Measurements from ENCODE around the gene REC8.
A peak's percentile ranks its signal among the peaks of the same experiment; 100 is the strongest.

REC8 gene

DNA sequence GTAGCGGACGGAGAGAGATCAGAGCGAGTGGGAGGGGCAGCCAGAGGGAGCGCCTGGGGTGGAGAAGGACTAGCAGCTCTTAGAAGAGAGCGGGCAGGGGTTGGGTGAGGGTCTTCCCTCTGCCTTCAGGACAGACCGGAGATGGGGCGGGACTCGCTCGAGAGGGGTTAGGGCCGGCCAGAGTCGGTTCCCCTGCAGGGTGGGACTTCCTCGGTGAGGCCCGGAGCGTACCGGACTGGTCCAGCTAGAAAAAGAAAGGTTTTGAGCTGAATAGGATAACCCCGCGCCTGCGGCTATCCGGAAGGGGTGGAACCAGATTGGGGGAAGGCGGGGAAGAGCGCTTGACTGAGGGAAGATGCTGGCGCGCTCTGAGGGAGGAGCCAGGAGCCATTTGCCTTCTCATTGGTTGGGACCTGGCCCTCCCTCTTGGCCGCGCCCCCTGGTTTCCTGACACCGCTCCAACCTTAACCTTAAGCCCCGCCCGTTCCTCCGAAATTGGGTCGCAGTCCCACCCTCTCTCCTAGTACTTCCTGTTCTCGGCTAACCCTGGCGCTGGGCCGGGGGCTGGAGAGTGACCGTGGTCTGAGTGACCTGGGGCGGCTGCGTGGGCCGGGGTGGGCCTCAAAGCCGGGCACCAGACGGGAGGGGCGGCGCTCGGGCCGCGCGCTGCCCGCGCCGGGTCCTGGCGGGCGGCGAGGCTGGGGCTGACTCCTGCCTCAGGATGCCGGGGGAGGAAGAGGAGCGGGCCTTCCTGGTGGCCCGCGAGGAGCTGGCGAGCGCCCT lies 24.7 kb upstream of the REC8 start, which contains the start of gene RNF31:
Gene RNF31, plus strand, starts transcription at position 521 of the 783 bp plus-strand sequence. Its CDS starts 201 bp downstream, at position 722.
- no peak for TF ChIP-seq CTCF (IDR thresholded peaks at IDR 0.05; ENCODE audit: insufficient read depth, low read length)
- peak; percentile 47; the same call in 1 of the 2 replicates for TF ChIP-seq GABPA (IDR thresholded peaks at IDR 0.05; ENCODE audit: low read depth)
- no peak; the same call in none of the 2 replicates for TF ChIP-seq POLR2AphosphoS5 (IDR thresholded peaks at IDR 0.05; ENCODE audit: low read depth)
- no peak for TF ChIP-seq SPI1 (IDR thresholded peaks at IDR 0.05; ENCODE audit: borderline replicate concordance, low read depth)
- TF ChIP-seq, protein P1, sequence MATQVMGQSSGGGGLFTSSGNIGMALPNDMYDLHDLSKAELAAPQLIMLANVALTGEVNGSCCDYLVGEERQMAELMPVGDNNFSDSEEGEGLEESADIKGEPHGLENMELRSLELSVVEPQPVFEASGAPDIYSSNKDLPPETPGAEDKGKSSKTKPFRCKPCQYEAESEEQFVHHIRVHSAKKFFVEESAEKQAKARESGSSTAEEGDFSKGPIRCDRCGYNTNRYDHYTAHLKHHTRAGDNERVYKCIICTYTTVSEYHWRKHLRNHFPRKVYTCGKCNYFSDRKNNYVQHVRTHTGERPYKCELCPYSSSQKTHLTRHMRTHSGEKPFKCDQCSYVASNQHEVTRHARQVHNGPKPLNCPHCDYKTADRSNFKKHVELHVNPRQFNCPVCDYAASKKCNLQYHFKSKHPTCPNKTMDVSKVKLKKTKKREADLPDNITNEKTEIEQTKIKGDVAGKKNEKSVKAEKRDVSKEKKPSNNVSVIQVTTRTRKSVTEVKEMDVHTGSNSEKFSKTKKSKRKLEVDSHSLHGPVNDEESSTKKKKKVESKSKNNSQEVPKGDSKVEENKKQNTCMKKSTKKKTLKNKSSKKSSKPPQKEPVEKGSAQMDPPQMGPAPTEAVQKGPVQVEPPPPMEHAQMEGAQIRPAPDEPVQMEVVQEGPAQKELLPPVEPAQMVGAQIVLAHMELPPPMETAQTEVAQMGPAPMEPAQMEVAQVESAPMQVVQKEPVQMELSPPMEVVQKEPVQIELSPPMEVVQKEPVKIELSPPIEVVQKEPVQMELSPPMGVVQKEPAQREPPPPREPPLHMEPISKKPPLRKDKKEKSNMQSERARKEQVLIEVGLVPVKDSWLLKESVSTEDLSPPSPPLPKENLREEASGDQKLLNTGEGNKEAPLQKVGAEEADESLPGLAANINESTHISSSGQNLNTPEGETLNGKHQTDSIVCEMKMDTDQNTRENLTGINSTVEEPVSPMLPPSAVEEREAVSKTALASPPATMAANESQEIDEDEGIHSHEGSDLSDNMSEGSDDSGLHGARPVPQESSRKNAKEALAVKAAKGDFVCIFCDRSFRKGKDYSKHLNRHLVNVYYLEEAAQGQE (IDR thresholded peaks at IDR 0.05; ENCODE audit: insufficient replicate concordance, low read depth): peak; percentile 10
- Histone ChIP-seq H3K27me3 (ENCODE audit: insufficient read depth, poor library complexity, severe bottlenecking) (no peaks in the 10 kb centered on the region), H3K4me3 (replicated peaks; ENCODE audit: insufficient read depth, low read length) (peak within 1 kb of the TSS; percentile 96), H3K27ac (replicated peaks) (peak within 1 kb of the TSS; percentile 72)
- DNase-seq (ENCODE audit: low read depth in 1 of 2, low spot score in 1 of 2): peak; percentile 97 to 99

- TF ChIP-seq POLR2AphosphoS5 (IDR thresholded peaks at IDR 0.05; ENCODE audit: low read depth) (no peak), GABPA (IDR thresholded peaks at IDR 0.05; ENCODE audit: low read depth) (no peak), SPI1 (IDR thresholded peaks at IDR 0.05; ENCODE audit: borderline replicate concordance, low read depth) (no peak), CTCF (IDR thresholded peaks at IDR 0.05; ENCODE audit: insufficient read depth, low read length) (no peak)
- TF ChIP-seq, protein P1 (IDR thresholded peaks at IDR 0.05; ENCODE audit: insufficient replicate concordance, low read depth): no peak
- H3K4me3 ChIP-seq (replicated peaks; ENCODE audit: insufficient read depth, low read length): peak overlapping the region; percentile 96
- no peaks in the 10 kb centered on the region for H3K27me3 ChIP-seq (ENCODE audit: insufficient read depth, poor library complexity, severe bottlenecking)
- DNase-seq (ENCODE audit: low read depth in 1 of 2, low spot score in 1 of 2): no peak
- peak overlapping the region; percentile 59 for H3K27ac ChIP-seq (replicated peaks)
Observed at GRCh38 chr14:24147761-24148428, 24.0 kb upstream of the REC8 start.

DNA sequence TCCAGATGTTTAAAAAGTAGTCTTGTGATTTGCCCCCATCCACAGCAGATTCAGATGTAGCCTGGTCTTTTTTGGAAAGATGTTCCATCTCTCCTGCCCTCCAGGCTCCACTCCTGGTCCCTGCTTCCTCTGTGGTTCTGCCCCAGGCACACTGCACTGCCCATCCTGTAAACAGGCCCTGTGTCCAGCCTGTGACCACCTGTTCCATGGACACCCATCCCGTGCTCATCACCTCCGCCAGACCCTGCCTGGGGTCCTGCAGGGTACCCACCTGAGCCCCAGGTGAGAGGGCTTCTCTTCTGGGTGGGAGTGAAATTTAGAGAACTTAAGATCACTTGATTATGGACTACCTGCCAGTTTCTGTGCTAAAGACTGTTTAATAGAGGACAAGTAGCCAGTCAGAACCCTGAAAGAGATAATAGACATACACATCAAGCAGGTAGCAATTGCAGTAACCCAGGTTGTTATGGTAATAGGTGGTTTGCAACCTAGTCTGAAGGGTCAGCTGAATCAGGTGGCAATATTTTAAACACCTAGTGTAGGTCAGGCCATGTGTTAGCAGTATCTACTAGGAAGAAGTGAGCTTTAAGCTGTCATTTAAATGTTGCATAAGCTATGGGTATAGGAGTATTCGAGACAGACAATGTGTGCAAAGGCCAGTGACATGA lies 22.4 kb upstream of the REC8 start:
- DNase-seq (ENCODE audit: low read depth in 1 of 2, low spot score in 1 of 2): no peak
- no peak for TF ChIP-seq GABPA (IDR thresholded peaks at IDR 0.05; ENCODE audit: low read depth)
- TF ChIP-seq, protein P1 (IDR thresholded peaks at IDR 0.05; ENCODE audit: insufficient replicate concordance, low read depth): no peak
- TF ChIP-seq CTCF (IDR thresholded peaks at IDR 0.05; ENCODE audit: insufficient read depth, low read length): no peak
- no peak for TF ChIP-seq SPI1 (IDR thresholded peaks at IDR 0.05; ENCODE audit: borderline replicate concordance, low read depth)
- TF ChIP-seq POLR2AphosphoS5 (IDR thresholded peaks at IDR 0.05; ENCODE audit: low read depth): no peak

More for the DNA sequence above, 22.4 kb upstream of the REC8 start:
- Histone ChIP-seq H3K4me3 (replicated peaks; ENCODE audit: insufficient read depth, low read length) (no peak overlapping the region), H3K27me3 (ENCODE audit: insufficient read depth, poor library complexity, severe bottlenecking) (no peaks in the 10 kb centered on the region), H3K27ac (replicated peaks) (no peak overlapping the region)

Data from HL-60 (cell line).